ENCODE results near the gene CR1L.
"Not testable (repeated sequence)": the region's sequence is repeated elsewhere in the genome, so short reads cannot be mapped to it uniquely, and the experiment has no call there.

The CR1L gene

DNA sequence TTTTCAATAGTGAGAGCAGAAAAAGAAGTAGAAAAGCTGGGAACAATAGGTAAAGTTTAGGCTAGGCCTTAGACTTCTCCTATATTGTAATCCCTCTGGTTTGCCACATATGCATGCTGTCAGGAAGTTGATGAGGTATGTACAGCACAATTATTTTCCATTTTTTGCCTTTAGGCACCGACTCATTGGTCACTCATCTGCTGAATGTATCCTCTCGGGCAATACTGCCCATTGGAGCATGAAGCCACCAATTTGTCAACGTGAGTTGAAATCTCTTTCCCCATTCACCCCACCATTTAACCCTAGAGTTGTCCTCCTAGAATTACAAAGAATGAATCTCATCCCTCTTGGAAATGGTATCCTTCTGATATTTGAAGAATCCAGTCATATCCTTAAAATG lies 63.1 kb downstream of the CR1L start:
- not testable (repeated sequence) for H3K9me3 ChIP-seq (ENCODE audit: control insufficient read depth in 1 of 2, low read length in 2 of 2); H3K27ac ChIP-seq (ENCODE audit: low read depth, low read length); H3K36me3 ChIP-seq (ENCODE audit: control insufficient read depth in 1 of 2, insufficient read depth in 2 of 2, low read length in 2 of 2); H3K9ac ChIP-seq (ENCODE audit: low read depth in 1 of 2, low read length in 2 of 2); H3K4me3 ChIP-seq (ENCODE audit: low read depth in 1 of 2, low read length in 2 of 2); H3K27me3 ChIP-seq (ENCODE audit: control insufficient read depth in 1 of 2, insufficient read depth in 2 of 2, low read length in 2 of 2)
- peaks cover 4 to 14% of the 10 kb centered on the region in 2 donors for H3K4me1 ChIP-seq (ENCODE audit: control insufficient read depth in 1 of 2, insufficient read depth in 2 of 2, low read length in 2 of 2)

- no peak overlapping the region for H3K4me3 ChIP-seq (ENCODE audit: low read depth in 1 of 2, low read length in 2 of 2)
- H3K9me3 ChIP-seq (ENCODE audit: control insufficient read depth in 1 of 2, low read length in 2 of 2), result no peaks in the 10 kb centered on the region
- no peak overlapping the region for H3K9ac ChIP-seq (ENCODE audit: low read depth in 1 of 2, low read length in 2 of 2)
- no peaks in the 10 kb centered on the region for H3K27me3 ChIP-seq (ENCODE audit: control insufficient read depth in 1 of 2, insufficient read depth in 2 of 2, low read length in 2 of 2)
- no peak overlapping the region for H3K27ac ChIP-seq (ENCODE audit: low read depth, low read length)
- H3K4me1 ChIP-seq (ENCODE audit: control insufficient read depth in 1 of 2, insufficient read depth in 2 of 2, low read length in 2 of 2), result peaks cover 4 to 17% of the 10 kb centered on the region in 2 donors
- no peaks in the 10 kb centered on the region for H3K36me3 ChIP-seq (ENCODE audit: control insufficient read depth in 1 of 2, insufficient read depth in 2 of 2, low read length in 2 of 2)
These were observed 66.4 kb downstream of the CR1L start for GRCh38 chr1:207711285-207711684.

DNA sequence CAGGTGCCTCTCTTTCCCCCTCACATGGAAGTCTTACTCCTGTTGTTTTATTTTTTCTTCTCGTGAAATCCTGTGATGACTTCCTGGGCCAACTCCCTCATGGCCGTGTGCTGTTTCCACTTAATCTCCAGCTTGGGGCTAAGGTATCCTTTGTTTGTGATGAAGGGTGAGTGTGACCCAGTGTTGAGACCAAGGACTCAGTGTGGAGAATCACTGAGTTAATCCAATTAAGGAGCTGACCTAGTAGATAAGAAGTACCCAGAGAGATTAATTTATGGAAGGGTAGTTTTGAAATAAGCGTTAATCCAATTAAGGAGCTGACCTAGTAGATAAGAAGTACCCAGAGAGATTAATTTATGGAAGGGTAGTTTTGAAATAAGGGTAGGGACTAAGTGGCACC lies 67.8 kb downstream of the CR1L start:
- H3K36me3 ChIP-seq (ENCODE audit: control insufficient read depth in 1 of 2, insufficient read depth in 2 of 2, low read length in 2 of 2); H3K9ac ChIP-seq (ENCODE audit: low read depth in 1 of 2, low read length in 2 of 2); H3K4me3 ChIP-seq (ENCODE audit: low read depth in 1 of 2, low read length in 2 of 2); H3K9me3 ChIP-seq (ENCODE audit: control insufficient read depth in 1 of 2, low read length in 2 of 2); H3K27me3 ChIP-seq (ENCODE audit: control insufficient read depth in 1 of 2, insufficient read depth in 2 of 2, low read length in 2 of 2); H3K27ac ChIP-seq (ENCODE audit: low read depth, low read length): not testable (repeated sequence)
- peaks cover 4 to 17% of the 10 kb centered on the region in 2 donors for H3K4me1 ChIP-seq (ENCODE audit: control insufficient read depth in 1 of 2, insufficient read depth in 2 of 2, low read length in 2 of 2)

GRCh38 chr1:207713529-207713928 lies 68.6 kb downstream of the CR1L start:
- H3K9me3 ChIP-seq (ENCODE audit: control insufficient read depth in 1 of 2, low read length in 2 of 2), result no peaks in the 10 kb centered on the region

GRCh38 chr1:207719234-207719633 lies 74.3 kb downstream of the CR1L start:
- no peak overlapping the region for H3K9ac ChIP-seq (ENCODE audit: low read depth in 1 of 2, low read length in 2 of 2)
- H3K4me3 ChIP-seq (ENCODE audit: low read depth in 1 of 2, low read length in 2 of 2), result no peak overlapping the region
- no peaks in the 10 kb centered on the region for H3K27me3 ChIP-seq (ENCODE audit: control insufficient read depth in 1 of 2, insufficient read depth in 2 of 2, low read length in 2 of 2)
- no peaks in the 10 kb centered on the region for H3K36me3 ChIP-seq (ENCODE audit: control insufficient read depth in 1 of 2, insufficient read depth in 2 of 2, low read length in 2 of 2)
- peaks cover 0 to 4% of the 10 kb centered on the region in 2 donors for H3K4me1 ChIP-seq (ENCODE audit: control insufficient read depth in 1 of 2, insufficient read depth in 2 of 2, low read length in 2 of 2)
- no peaks in the 10 kb centered on the region for H3K9me3 ChIP-seq (ENCODE audit: control insufficient read depth in 1 of 2, low read length in 2 of 2)
- H3K27ac ChIP-seq (ENCODE audit: low read depth, low read length), result no peak overlapping the region

More at GRCh38 chr1:207713529-207713928, 68.6 kb downstream of the CR1L start:
- Histone ChIP-seq H3K27ac (ENCODE audit: low read depth, low read length) (no peak overlapping the region), H3K9ac (ENCODE audit: low read depth in 1 of 2, low read length in 2 of 2) (no peak overlapping the region), H3K36me3 (ENCODE audit: control insufficient read depth in 1 of 2, insufficient read depth in 2 of 2, low read length in 2 of 2) (no peaks in the 10 kb centered on the region), H3K27me3 (ENCODE audit: control insufficient read depth in 1 of 2, insufficient read depth in 2 of 2, low read length in 2 of 2) (no peaks in the 10 kb centered on the region), H3K4me3 (ENCODE audit: low read depth in 1 of 2, low read length in 2 of 2) (no peak overlapping the region), H3K4me1 (ENCODE audit: control insufficient read depth in 1 of 2, insufficient read depth in 2 of 2, low read length in 2 of 2) (peaks cover 4 to 17% of the 10 kb centered on the region in 2 donors)

GRCh38 chr1:207728200-207728858 lies 83.4 kb downstream of the CR1L start:
- H3K36me3 ChIP-seq (ENCODE audit: control insufficient read depth in 1 of 2, insufficient read depth in 2 of 2, low read length in 2 of 2); H3K4me1 ChIP-seq (ENCODE audit: control insufficient read depth in 1 of 2, insufficient read depth in 2 of 2, low read length in 2 of 2); H3K4me3 ChIP-seq (ENCODE audit: low read depth in 1 of 2, low read length in 2 of 2); H3K27ac ChIP-seq (ENCODE audit: low read depth, low read length); H3K27me3 ChIP-seq (ENCODE audit: control insufficient read depth in 1 of 2, insufficient read depth in 2 of 2, low read length in 2 of 2); H3K9ac ChIP-seq (ENCODE audit: low read depth in 1 of 2, low read length in 2 of 2); H3K9me3 ChIP-seq (ENCODE audit: control insufficient read depth in 1 of 2, low read length in 2 of 2): not testable (repeated sequence)

GRCh38 chr1:207737503-207738157 lies 92.7 kb downstream of the CR1L start:
- H3K27ac ChIP-seq (ENCODE audit: low read depth, low read length); H3K9me3 ChIP-seq (ENCODE audit: control insufficient read depth in 1 of 2, low read length in 2 of 2); H3K27me3 ChIP-seq (ENCODE audit: control insufficient read depth in 1 of 2, insufficient read depth in 2 of 2, low read length in 2 of 2); H3K9ac ChIP-seq (ENCODE audit: low read depth in 1 of 2, low read length in 2 of 2); H3K36me3 ChIP-seq (ENCODE audit: control insufficient read depth in 1 of 2, insufficient read depth in 2 of 2, low read length in 2 of 2); H3K4me3 ChIP-seq (ENCODE audit: low read depth in 1 of 2, low read length in 2 of 2); H3K4me1 ChIP-seq (ENCODE audit: control insufficient read depth in 1 of 2, insufficient read depth in 2 of 2, low read length in 2 of 2): not testable (repeated sequence)

GRCh38 chr1:207738158-207738659 lies 93.3 kb downstream of the CR1L start:
- H3K27ac ChIP-seq (ENCODE audit: low read depth, low read length); H3K27me3 ChIP-seq (ENCODE audit: control insufficient read depth in 1 of 2, insufficient read depth in 2 of 2, low read length in 2 of 2); H3K4me1 ChIP-seq (ENCODE audit: control insufficient read depth in 1 of 2, insufficient read depth in 2 of 2, low read length in 2 of 2); H3K36me3 ChIP-seq (ENCODE audit: control insufficient read depth in 1 of 2, insufficient read depth in 2 of 2, low read length in 2 of 2); H3K9ac ChIP-seq (ENCODE audit: low read depth in 1 of 2, low read length in 2 of 2); H3K9me3 ChIP-seq (ENCODE audit: control insufficient read depth in 1 of 2, low read length in 2 of 2); H3K4me3 ChIP-seq (ENCODE audit: low read depth in 1 of 2, low read length in 2 of 2): not testable (repeated sequence)

DNA sequence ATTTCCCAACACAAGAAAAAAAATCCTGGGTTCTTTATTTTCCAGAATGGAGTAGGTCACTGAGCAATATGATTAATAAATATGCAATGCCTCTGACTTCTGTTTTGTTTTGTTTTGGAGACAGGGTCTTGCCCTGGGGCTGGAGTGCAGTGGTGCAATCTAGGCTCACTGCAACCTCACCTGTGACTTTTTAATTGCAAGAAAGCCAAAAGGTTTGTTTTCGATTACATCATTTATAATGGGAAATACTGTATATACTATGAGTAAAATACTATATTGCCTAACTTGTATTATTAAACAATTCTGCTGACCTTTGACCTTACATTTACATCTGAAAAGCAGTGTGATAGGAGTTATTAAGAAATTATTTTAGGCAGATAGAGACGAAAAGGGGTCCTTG lies 95.3 kb downstream of the CR1L start:
- Histone ChIP-seq H3K9ac (ENCODE audit: low read depth in 1 of 2, low read length in 2 of 2) (no peak overlapping the region), H3K9me3 (ENCODE audit: control insufficient read depth in 1 of 2, low read length in 2 of 2) (no peaks in the 10 kb centered on the region), H3K27me3 (ENCODE audit: control insufficient read depth in 1 of 2, insufficient read depth in 2 of 2, low read length in 2 of 2) (no peaks in the 10 kb centered on the region)

DNA sequence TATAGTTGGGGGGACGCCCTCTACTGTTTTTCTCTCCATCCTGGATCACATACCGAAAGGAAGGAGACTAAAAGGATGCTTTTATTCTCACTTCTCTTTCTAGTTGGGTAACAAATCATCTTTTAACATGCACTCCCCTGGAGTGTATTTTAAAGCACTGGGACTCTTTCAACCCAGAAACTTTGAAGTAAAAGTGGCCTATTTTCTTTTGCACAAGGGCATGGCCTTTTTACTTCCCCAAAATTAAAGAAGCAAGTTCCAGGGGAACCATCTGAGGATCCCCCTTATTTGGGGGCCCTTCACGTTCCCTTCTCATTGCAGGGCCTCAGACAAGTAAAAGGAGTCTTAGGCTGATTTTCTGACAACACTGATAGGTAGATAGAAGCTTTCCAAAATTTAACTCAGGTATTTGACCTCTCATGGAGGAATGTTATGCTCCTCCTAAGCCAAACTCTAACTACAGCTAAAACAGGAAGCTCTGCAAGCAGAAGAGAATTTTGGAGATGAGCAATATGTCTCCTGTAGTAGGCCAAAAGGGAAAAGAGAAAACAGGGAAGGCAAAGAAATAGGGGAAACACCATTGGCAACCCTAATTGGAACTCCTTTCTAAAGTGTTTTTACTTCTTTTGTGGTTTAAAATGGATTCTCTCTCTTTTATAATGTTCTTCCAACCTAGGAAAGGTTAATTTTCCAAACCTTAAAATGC lies 98.1 kb downstream of the CR1L start:
- Histone ChIP-seq H3K4me1 (ENCODE audit: control insufficient read depth in 1 of 2, insufficient read depth in 2 of 2, low read length in 2 of 2) (peaks cover 0 to 7% of the 10 kb centered on the region in 2 donors), H3K4me3 (ENCODE audit: low read depth in 1 of 2, low read length in 2 of 2) (no peak overlapping the region), H3K27me3 (ENCODE audit: control insufficient read depth in 1 of 2, insufficient read depth in 2 of 2, low read length in 2 of 2) (no peaks in the 10 kb centered on the region), H3K27ac (ENCODE audit: low read depth, low read length) (no peak overlapping the region), H3K36me3 (ENCODE audit: control insufficient read depth in 1 of 2, insufficient read depth in 2 of 2, low read length in 2 of 2) (no peaks in the 10 kb centered on the region), H3K9ac (ENCODE audit: low read depth in 1 of 2, low read length in 2 of 2) (no peak overlapping the region), H3K9me3 (ENCODE audit: control insufficient read depth in 1 of 2, low read length in 2 of 2) (no peaks in the 10 kb centered on the region)

More for the DNA sequence above, 95.3 kb downstream of the CR1L start:
- peaks cover 0 to 7% of the 10 kb centered on the region in 2 donors for H3K4me1 ChIP-seq (ENCODE audit: control insufficient read depth in 1 of 2, insufficient read depth in 2 of 2, low read length in 2 of 2)
- H3K36me3 ChIP-seq (ENCODE audit: control insufficient read depth in 1 of 2, insufficient read depth in 2 of 2, low read length in 2 of 2), result no peaks in the 10 kb centered on the region
- H3K27ac ChIP-seq (ENCODE audit: low read depth, low read length), result no peak overlapping the region
- no peak overlapping the region for H3K4me3 ChIP-seq (ENCODE audit: low read depth in 1 of 2, low read length in 2 of 2)
